Left ventricle myocardium superior (tissue), 1 donor: ENCODE data around the gene KCNJ9. TPM values are rescaled to one million over a fixed set of nuclear protein-coding genes. Genes with fewer than 3 reads are reported as not detected.
A peak's percentile ranks its signal among the peaks of the same experiment; 100 is the strongest.

Experiments
- ATAC-seq: fragments of 200-7000 bp; cut with Tn5 transposase; one replicate; pipeline ENCODE4 v1.9.1; 2020; ENCODE audit warnings: mild to moderate bottlenecking, moderate library complexity
- DNase-seq: peaks from one replicate; pipeline ENCODE4 v3.0.0-alpha.2; 2020
- intact Hi-C: fragments of 100-400 bp; cut with micrococcal nuclease; formaldehyde crosslinking; loops from one replicate; pipeline ENCODE4 v1.11.0; 2022
- total RNA-seq: library from RNA; stranded (reverse); fragmentation: NEBNext Ultra II Directional; extraction: Animal tissue kit (Norgen Biotek cat#: 25700); gene quantifications from one replicate; pipeline ENCODE4 v1.2.1, GENCODE V29; 2021
- donor health status: DM: no; HTN: yes; CAD: no; lungs with severe emphysema.

KCNJ9 gene
- total RNA-seq, 1 donor from 2014 or later: not detected

GRCh38 chr1:160064164-160064563, 17.2 kb upstream of the KCNJ9 start:
- DNase-seq: no peak
- intact Hi-C loops: no loop called here
- ATAC-seq: no peak

- DNase-seq (no peak), ATAC-seq (no peak)
- intact Hi-C loops: no loop called here
Observed at GRCh38 chr1:160064746-160065145, 16.6 kb upstream of the KCNJ9 start.

- ATAC-seq (no peak), DNase-seq (no peak)
- intact Hi-C loops: no loop called here
Observed at GRCh38 chr1:160066829-160067745, 14.3 kb upstream of the KCNJ9 start.

GRCh38 chr1:160068225-160068624, 13.1 kb upstream of the KCNJ9 start:
- DNase-seq (no peak), ATAC-seq (no peak)
- intact Hi-C loops: no loop called here

- intact Hi-C loops: no loop called here
- DNase-seq (no peak), ATAC-seq (no peak)
Observed at GRCh38 chr1:160069460-160070231, 11.7 kb upstream of the KCNJ9 start, which contains the start of gene KCNJ10. Gene KCNJ10 (minus strand): TSS chr1:160070160. CDS start chr1:160042532, 27,628 bp downstream.

DNA sequence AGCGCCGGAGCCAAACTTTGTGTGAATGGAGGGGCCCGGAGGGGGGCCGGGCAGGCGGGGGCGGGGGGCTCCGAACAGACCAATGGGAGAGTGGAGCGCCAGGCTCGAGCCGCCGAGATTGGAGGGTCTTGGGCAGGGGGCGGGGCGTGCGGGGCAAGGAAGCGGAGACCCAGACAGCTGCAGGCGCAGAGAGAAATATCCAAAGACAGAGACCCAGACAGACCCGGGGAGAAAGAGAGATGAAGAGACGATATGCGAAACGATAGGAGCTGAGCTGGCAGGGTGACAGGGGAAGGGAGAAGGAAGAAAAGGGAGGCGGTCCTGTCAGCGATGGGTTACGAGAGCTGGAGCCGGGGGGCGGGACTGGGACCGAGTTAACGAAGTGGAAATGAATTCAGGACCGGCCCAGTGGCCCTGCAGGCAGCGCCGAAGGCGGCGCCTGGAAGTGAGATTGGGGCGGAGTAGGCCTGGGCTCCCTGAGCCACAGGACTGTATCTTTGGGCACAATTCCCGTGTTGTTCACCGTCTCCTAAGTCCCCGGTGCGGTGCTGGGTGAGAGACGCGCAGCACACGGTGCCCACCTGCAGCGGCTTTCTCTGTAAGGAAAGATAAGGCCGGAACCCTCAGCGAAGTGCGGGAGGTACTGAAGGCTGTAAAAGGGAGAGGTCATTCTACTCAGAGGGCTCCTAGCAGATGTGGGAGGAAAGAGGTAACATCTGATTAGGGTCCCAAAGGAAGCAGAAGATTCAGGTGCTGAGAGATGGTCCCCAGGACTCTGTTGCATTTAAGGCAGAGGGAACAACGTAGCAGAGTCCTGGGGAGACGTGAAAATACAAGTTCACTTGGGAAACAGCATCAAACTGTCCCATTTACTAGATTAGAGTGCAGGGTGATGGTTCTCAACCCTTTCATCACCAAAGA, 10.8 kb upstream of the KCNJ9 start:
- intact Hi-C loops: no loop called here
- DNase-seq (peak; percentile 87), ATAC-seq (peak; percentile 98)

GRCh38 chr1:160071289-160071688, 10.0 kb upstream of the KCNJ9 start:
- intact Hi-C loops: no loop called here
- no peak for ATAC-seq
- no peak for DNase-seq

DNA sequence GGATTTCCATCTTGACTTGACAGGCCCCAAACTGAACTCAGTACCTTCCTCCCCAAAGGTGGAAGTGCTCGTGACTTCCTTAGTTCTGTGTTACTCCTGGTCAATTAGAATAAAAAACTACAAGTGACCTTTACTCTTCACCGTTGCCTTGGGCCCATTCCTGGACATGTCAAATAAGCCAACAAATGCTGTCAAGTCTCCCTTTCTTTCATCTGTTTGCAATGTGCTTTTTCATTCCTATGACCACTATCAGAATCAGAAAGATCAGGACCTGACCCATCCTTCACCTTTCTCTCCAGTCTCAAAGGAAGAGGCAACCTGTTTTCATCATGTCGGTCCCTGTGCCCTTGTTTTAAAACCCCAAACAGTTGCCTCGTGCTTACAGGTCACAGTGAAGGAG, 6.5 kb upstream of the KCNJ9 start:
- DNase-seq (no peak), ATAC-seq (no peak)
- intact Hi-C loops: no loop called here

- intact Hi-C loops: no loop called here
- ATAC-seq: no peak
- no peak for DNase-seq
Observed at GRCh38 chr1:160075836-160076235, 5.5 kb upstream of the KCNJ9 start.

- no peak for ATAC-seq
- intact Hi-C loops: no loop called here
- DNase-seq: no peak
Observed at GRCh38 chr1:160076295-160076694, 5.0 kb upstream of the KCNJ9 start.

- DNase-seq: no peak
- intact Hi-C loops: no loop called here
- no peak for ATAC-seq
Observed at GRCh38 chr1:160077486-160077885, 3.9 kb upstream of the KCNJ9 start.

DNA sequence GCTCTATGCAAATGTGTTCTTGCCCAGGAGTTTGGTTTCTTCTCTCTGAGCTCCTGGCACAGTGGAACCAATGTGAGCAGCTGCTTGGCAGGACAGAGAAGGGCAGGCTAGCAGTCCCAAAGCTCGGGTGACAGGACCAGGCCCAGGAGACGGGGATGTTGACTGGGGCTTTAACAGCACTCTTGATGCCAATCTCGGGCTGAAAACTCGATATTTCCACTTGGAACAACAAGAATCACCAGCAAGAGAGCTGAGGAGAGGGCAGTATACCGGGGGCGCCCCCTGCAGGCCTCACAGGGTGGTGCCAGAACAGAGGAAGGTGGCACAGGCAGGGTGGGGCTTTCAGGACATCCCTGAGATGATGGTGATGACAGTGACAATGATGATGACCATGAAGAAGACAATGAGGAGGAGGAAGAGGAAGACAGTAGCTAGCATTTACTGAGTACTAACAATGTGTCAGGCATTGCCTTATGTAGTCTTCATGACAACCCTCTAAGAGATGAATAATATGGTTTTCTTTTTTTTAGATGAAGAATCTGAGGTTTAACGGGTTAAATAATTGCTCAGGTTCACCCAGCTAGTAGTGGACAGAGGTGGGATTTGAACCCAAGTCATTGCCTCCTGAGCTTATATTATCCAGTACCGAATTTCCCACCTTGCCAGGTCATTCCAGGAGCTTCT, 2.7 kb upstream of the KCNJ9 start:
- ATAC-seq (peak; percentile 49), DNase-seq (no peak)
- intact Hi-C loops: no loop called here

DNA sequence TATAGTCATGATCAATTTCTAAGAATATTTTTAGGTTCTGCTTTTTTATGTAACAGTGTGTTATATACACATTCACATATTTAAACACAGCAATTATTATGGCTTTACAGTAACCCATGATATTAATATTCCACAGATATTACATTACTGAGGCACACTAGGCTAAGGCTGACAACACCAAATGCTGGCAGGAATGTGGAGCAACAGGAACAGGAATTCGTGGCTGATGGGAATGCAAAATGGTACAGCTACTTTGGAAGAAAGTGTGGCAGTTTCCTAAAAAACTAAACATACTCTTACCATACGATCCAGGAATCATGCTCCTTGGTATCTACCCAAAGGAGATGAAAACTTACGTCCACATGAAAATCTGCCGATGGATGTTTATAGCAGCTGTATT, 1.9 kb upstream of the KCNJ9 start:
- intact Hi-C loops: no loop called here
- DNase-seq (no peak), ATAC-seq (no peak)

GRCh38 chr1:160080381-160081100, 797 bp upstream of the KCNJ9 start:
- intact Hi-C loops: no loop called here
- no peak for DNase-seq

DNA sequence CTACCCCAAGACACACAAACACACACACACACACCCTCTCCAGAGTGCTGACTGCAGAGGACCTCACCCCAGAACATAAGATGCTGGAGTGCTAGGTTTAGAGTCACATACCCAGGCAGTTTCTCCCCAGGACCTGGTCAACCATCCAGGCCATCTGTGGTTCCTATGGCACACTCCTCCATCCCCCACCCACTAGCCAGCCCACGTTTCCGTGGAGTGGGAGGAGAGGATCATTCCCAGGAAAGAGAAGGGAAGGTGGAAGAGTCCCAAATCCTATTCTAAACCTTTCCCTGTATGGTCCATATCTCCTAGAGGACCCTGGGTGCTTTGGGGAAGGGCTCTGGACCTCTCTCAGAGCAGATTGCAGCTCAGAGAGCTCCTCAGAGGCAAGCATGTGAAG, 1.1 kb downstream of the KCNJ9 start:
- ATAC-seq (no peak), DNase-seq (no peak)
- intact Hi-C loops: no loop called here

More at GRCh38 chr1:160080381-160081100, 797 bp upstream of the KCNJ9 start:
- no peak for ATAC-seq

DNA sequence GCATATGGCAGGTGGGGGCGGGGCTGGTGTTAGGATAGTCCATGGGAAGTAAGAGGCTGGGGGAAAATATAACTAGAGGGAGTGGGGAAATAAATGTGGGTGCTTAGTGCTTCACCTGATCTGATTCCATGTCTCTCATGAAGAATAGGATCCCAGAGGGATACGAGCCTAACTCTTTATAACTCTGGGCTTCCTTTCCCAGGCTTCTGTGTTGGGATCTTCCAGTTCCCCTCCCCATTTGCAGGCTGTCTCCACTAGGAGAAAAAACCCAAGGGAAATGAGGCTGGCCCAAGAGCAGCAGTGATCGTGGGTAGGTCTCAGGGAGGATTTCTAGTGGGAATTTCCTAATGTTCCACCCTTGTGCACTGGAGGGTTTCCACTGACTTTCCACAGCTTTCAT, 1.6 kb downstream of the KCNJ9 start:
- intact Hi-C loops: no loop called here
- ATAC-seq (no peak), DNase-seq (no peak)

- DNase-seq: peak; percentile 85
- intact Hi-C loops: no loop called here
- ATAC-seq: peak; percentile 77
Observed at GRCh38 chr1:160083968-160084770, 2.8 kb downstream of the KCNJ9 start.
